D721Med (cell line): ENCODE data around the gene LRRIQ4.

Experiments
- DNase-seq: peaks from one replicate; pipeline ENCODE4 v3.0.0; 2011; ENCODE audit warnings: low spot score; ENCODE audit not compliant: insufficient read length
- FAIRE-seq: peaks from 2 replicates; lab custom pipeline; 2011; peaks lifted over from hg19 to GRCh38; lab: Jason Lieb, UNC
- CTCF ChIP-seq: IDR thresholded peaks from 2 replicates; pipeline ENCODE4 v1.5.1; 2012; ENCODE audit warnings: mild to moderate bottlenecking, control low read depth; ENCODE audit not compliant: insufficient read depth; ENCODE audit errors: missing control alignments

Gene LRRIQ4

GRCh38 chr3:169811631-169812331 is 889 bp upstream of the LRRIQ4 start:
- FAIRE-seq: no peak
- DNase-seq: no peak
- TF ChIP-seq CTCF: no peak

- FAIRE-seq: no peak
Observed at GRCh38 chr3:169813278-169813677, 608 bp downstream of the LRRIQ4 start.

GRCh38 chr3:169813757-169814517 is 1.3 kb downstream of the LRRIQ4 start:
- no peak for DNase-seq
- no peak for FAIRE-seq

More at GRCh38 chr3:169813278-169813677, 608 bp downstream of the LRRIQ4 start:
- TF ChIP-seq CTCF: no peak
- DNase-seq: no peak

GRCh38 chr3:169815590-169816150 is 3.0 kb downstream of the LRRIQ4 start:
- TF ChIP-seq CTCF: no peak
- FAIRE-seq: no peak

More at GRCh38 chr3:169813757-169814517, 1.3 kb downstream of the LRRIQ4 start:
- no peak for TF ChIP-seq CTCF

GRCh38 chr3:169818316-169818715 is 5.6 kb downstream of the LRRIQ4 start:
- no peak for TF ChIP-seq CTCF
- DNase-seq (no peak), FAIRE-seq (no peak)

More at GRCh38 chr3:169815590-169816150, 3.0 kb downstream of the LRRIQ4 start:
- no peak for DNase-seq

- DNase-seq (no peak), FAIRE-seq (no peak)
- TF ChIP-seq CTCF: no peak
Observed at GRCh38 chr3:169822091-169822490, 9.4 kb downstream of the LRRIQ4 start.
